ENCODE data around the gene ETS1.

DNA sequence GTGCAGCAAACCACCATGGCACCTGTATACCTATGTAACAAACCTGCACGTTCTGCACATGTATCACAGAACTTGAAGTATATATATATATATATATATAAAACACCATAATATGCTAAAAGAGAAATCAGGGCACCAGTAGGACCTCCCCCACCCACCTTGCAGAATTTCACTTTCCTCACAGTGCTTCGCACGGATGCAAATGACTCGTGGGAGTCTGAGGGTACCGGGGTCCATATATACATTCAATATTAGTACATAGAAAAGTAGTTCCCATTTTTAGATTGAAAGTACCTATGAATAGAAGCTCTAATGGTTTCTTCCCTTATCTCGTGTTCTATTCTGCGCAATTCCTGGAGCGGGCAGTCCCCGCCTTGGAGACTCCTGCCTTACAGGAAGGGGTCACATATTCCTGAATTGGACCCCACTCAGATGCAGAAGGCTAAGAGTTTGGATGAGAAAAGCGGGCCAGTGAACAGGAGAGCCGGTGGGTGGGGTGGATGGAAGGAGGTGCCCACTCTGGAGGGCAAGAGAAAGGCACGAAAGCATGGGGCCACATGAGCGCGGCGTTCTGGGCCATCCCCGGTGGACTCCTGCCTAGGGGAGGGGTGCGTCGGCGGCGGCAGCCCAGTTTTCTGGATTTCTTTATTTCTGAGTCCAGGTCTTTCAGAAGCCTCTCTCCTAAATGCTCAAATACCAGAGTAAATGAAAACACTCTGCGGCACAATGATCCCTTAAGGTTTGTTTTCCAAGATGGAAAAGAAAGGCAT is 136.3 kb downstream of the ETS1 start:
- TF ChIP-seq CTCF (IDR thresholded peaks at IDR 0.05; ENCODE audit: low read length), result no peak
- no peak for TF ChIP-seq EZH2 (optimal IDR thresholded peaks at IDR 0.05; ENCODE audit: low read depth, low read length)
- no peak for TF ChIP-seq EZH2phosphoT487 (IDR thresholded peaks at IDR 0.05; ENCODE audit: low read length)

All from MM.1S (cell line).